Measurements from ENCODE around the gene CLEC10A. TPM values are rescaled to one million over a fixed set of nuclear protein-coding genes. Genes with fewer than 3 reads are reported as not detected.

Gene CLEC10A
- total RNA-seq, 4 donors from 2014 or later = 6.3 to 7.0 TPM; not detected in 2

DNA sequence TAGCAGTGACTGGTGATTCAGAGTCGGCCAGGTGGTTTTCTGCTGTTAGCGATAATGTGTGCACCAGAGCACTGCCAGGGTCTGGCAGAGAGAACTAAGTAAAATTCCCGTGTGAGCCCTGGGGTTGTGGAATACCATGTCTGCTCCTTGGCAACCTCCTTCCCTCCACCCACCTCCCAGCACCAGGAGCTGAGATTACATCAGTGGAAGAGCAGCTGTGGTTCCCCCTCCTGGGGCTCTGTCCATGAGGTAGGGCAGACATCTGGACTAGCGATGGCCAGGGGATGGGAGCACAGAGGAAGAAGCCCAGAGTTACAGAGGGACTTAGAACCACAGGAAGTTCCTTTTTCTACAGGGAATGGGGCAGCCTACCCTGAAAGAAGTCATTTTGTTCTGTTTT is 15.8 kb downstream of the CLEC10A start:
- Histone ChIP-seq H3K36me3 (no peaks in the 10 kb centered on the region), H3K9me3 (peaks cover 0 to 8% of the 10 kb centered on the region in 2 donors), H3K27me3 (peaks cover 6% of the 10 kb centered on the region), H3K4me1 (no peaks in the 10 kb centered on the region), H3K27ac (no peak overlapping the region), H3K4me3 (no peak overlapping the region)
- WGBS, 2 donors (ENCODE audit: low coverage in 1 of 2) = 63% methylated on average over 4 of the region's 4 CpGs; no CpG with 5 or more reads in 1 of the 2 donors
- TF ChIP-seq POLR2AphosphoS5 (IDR thresholded peaks at IDR 0.05) (no peak), POLR2A (IDR thresholded peaks at IDR 0.05) (no peak), EP300 (IDR thresholded peaks at IDR 0.05; ENCODE audit: low read depth) (no peak)
- TF ChIP-seq, protein P1, sequence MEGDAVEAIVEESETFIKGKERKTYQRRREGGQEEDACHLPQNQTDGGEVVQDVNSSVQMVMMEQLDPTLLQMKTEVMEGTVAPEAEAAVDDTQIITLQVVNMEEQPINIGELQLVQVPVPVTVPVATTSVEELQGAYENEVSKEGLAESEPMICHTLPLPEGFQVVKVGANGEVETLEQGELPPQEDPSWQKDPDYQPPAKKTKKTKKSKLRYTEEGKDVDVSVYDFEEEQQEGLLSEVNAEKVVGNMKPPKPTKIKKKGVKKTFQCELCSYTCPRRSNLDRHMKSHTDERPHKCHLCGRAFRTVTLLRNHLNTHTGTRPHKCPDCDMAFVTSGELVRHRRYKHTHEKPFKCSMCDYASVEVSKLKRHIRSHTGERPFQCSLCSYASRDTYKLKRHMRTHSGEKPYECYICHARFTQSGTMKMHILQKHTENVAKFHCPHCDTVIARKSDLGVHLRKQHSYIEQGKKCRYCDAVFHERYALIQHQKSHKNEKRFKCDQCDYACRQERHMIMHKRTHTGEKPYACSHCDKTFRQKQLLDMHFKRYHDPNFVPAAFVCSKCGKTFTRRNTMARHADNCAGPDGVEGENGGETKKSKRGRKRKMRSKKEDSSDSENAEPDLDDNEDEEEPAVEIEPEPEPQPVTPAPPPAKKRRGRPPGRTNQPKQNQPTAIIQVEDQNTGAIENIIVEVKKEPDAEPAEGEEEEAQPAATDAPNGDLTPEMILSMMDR (IDR thresholded peaks at IDR 0.05) = no peak
- DNase-seq = no peak
- in situ Hi-C loops (cut with MboI; ENCODE audit: low pct_ligation_motif_present in 1 of 4, low pct_unique_long_range_greater_than_20kb in 1 of 4, low sequenced_read_pairs in 3 of 4) = no loop called here
- intact Hi-C loops (cut with DNase I; ENCODE audit: low total_unique reads) = no loop called here

DNA sequence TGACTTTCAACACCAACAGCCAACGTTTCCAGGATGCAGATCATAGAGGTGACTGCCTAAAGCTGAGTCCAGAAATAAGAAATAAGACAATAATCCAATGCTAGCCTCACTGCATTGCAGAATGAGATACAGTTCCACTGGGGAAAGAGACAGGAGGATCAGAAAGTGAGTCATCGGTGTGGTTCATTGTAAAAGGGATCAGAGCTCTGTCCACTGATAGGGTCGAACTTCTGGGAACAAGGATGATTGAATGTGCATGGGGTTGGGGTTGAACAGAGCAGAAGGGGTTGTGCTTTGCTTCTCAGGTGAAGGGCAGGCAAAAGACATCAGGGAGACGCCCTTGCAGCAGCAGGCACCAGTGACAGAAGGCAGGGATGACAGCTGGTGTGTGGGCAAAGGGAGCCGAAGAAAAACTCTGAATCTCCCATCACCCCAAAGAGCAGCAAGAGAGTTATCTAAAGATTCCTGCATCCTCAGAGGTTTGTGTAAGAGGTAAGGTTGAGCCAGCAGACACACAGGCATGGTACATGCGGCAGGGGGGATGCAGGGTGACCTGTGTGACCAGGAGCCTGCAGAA is 16.4 kb downstream of the CLEC10A start:
- H3K27ac ChIP-seq = no peak overlapping the region
- no peak for DNase-seq
- intact Hi-C loops (cut with DNase I; ENCODE audit: low total_unique reads) = no loop called here
- H3K27me3 ChIP-seq = peaks cover 6% of the 10 kb centered on the region
- WGBS, 2 donors (ENCODE audit: low coverage in 1 of 2) = 57 to 62% methylated on average over 3 to 6 of the region's 6 CpGs
- TF ChIP-seq POLR2AphosphoS5 (IDR thresholded peaks at IDR 0.05) = no peak
- TF ChIP-seq, protein P1 (IDR thresholded peaks at IDR 0.05) = no peak
- no peak for TF ChIP-seq EP300 (IDR thresholded peaks at IDR 0.05; ENCODE audit: low read depth)
- no peak for TF ChIP-seq POLR2A (IDR thresholded peaks at IDR 0.05)
- no peaks in the 10 kb centered on the region for H3K36me3 ChIP-seq
- in situ Hi-C loops (cut with MboI; ENCODE audit: low pct_ligation_motif_present in 1 of 4, low pct_unique_long_range_greater_than_20kb in 1 of 4, low sequenced_read_pairs in 3 of 4) = no loop called here
- H3K4me3 ChIP-seq = no peak overlapping the region
- no peaks in the 10 kb centered on the region for H3K4me1 ChIP-seq
- H3K9me3 ChIP-seq = peaks cover 0 to 7% of the 10 kb centered on the region in 2 donors

DNA sequence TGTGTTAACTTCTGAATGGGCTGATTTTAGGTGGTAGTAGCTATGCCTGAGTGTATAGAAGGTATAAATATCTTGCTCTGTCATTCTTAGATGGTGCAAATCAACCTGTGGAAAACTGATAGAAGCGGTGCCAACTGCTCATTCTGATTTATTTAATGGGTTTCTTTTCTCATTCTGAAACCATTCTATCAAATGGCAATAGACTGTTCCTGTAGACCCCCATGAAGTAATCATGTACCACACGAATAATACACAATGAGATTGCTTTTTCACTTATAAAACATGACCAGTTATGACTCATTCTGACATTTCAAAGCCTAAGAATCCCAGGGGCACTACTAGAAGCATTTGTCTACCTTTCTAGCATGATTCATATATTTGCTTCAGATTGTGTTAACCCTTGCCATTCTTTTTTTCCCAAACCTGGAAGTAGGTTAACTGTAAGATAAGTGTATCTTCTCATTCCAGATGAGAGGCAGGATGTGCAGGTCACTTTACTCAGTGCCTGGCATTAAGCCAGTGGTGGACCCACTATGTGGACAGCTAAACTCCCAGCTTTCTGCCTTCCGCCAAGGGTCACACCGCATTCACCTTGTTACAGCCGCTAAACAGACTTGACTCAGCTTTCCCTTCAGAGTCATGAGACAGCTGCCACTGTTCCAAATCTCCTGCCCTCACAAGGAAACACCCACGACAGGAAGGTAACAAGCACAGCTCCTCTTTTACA is 19.7 kb downstream of the CLEC10A start:
- intact Hi-C loops (cut with DNase I; ENCODE audit: low total_unique reads) (no loop called here), in situ Hi-C loops (cut with MboI; ENCODE audit: low pct_ligation_motif_present in 1 of 4, low pct_unique_long_range_greater_than_20kb in 1 of 4, low sequenced_read_pairs in 3 of 4) (no loop called here)
- no peak for DNase-seq
- Histone ChIP-seq H3K27ac (no peak overlapping the region), H3K4me3 (no peak overlapping the region), H3K27me3 (peaks cover 6% of the 10 kb centered on the region), H3K4me1 (no peaks in the 10 kb centered on the region), H3K9me3 (no peaks in the 10 kb centered on the region), H3K36me3 (no peaks in the 10 kb centered on the region)
- TF ChIP-seq, protein P1 (IDR thresholded peaks at IDR 0.05) = no peak
- TF ChIP-seq POLR2A (IDR thresholded peaks at IDR 0.05) = no peak
- TF ChIP-seq EP300 (IDR thresholded peaks at IDR 0.05; ENCODE audit: low read depth) = no peak
- TF ChIP-seq POLR2AphosphoS5 (IDR thresholded peaks at IDR 0.05) = no peak
- 13 to 51% methylated on average over 2 to 6 of the region's 6 CpGs for WGBS, 2 donors (ENCODE audit: low coverage in 1 of 2)

DNA sequence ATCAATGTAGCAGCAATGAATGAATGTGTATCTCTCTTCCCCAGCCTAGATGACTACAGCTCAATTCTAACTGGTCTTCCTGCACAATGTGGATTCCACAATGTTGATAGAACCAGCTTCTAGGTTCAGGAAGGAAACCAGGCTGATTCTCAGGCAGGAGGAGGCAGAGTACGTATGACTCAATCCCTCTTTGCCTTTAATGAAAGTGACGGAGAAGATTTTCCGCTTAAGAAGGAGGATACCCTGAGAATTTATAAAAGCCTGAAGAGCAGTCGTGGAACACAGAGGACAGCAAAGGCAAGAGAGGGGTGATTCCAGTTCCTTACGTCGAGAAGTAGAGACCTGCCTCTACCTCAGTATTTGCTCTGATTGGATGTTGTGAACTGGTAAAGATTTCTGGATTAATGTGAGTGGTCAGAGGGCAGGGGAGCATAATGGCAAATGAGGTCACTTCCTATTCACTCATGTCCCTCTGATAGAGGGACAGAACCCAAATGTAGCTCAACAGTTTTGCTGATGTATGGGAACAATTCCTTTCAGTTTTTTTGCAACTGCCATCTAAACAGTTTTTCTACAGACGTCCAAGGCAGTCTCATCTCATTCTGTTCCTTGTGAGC is 21.1 kb downstream of the CLEC10A start:
- H3K4me3 ChIP-seq = no peak overlapping the region
- no peaks in the 10 kb centered on the region for H3K4me1 ChIP-seq
- in situ Hi-C loops (cut with MboI; ENCODE audit: low pct_ligation_motif_present in 1 of 4, low pct_unique_long_range_greater_than_20kb in 1 of 4, low sequenced_read_pairs in 3 of 4) = no loop called here
- intact Hi-C loops (cut with DNase I; ENCODE audit: low total_unique reads) = no loop called here
- no peaks in the 10 kb centered on the region for H3K9me3 ChIP-seq
- no peaks in the 10 kb centered on the region for H3K36me3 ChIP-seq
- peaks cover 6% of the 10 kb centered on the region for H3K27me3 ChIP-seq
- no peak overlapping the region for H3K27ac ChIP-seq
- no peak for TF ChIP-seq EP300 (IDR thresholded peaks at IDR 0.05; ENCODE audit: low read depth)
- no peak for TF ChIP-seq POLR2A (IDR thresholded peaks at IDR 0.05)
- no peak for TF ChIP-seq POLR2AphosphoS5 (IDR thresholded peaks at IDR 0.05)
- TF ChIP-seq, protein P1 (IDR thresholded peaks at IDR 0.05) = no peak
- DNase-seq = no peak
- WGBS, 2 donors (ENCODE audit: low coverage in 1 of 2) = 71 to 79% methylated on average over 6 to 7 of the region's 7 CpGs

Measured in transverse colon (tissue), 4 donors.